Parietal lobe (tissue), 1 donor: ENCODE results near the gene SELENOM. TPM values are rescaled to one million over a fixed set of nuclear protein-coding genes. Genes with fewer than 3 reads are reported as not detected.

Experiments
- total RNA-seq: library from RNA; depleted of rRNA; stranded (reverse); fragments of >200 nt; gene quantifications from one replicate; pipeline ENCODE4 v1.2.3, GENCODE V29; 2014

The SELENOM gene, protein sequence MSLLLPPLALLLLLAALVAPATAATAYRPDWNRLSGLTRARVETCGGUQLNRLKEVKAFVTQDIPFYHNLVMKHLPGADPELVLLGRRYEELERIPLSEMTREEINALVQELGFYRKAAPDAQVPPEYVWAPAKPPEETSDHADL
- total RNA-seq: 10.6 TPM

GRCh38 chr22:31107178-31107893 lies at the start of gene SELENOM:
TSS of gene SELENOM (minus strand) at chr22:31107568. CDS start at chr22:31107505, 63 bp downstream.

DNA sequence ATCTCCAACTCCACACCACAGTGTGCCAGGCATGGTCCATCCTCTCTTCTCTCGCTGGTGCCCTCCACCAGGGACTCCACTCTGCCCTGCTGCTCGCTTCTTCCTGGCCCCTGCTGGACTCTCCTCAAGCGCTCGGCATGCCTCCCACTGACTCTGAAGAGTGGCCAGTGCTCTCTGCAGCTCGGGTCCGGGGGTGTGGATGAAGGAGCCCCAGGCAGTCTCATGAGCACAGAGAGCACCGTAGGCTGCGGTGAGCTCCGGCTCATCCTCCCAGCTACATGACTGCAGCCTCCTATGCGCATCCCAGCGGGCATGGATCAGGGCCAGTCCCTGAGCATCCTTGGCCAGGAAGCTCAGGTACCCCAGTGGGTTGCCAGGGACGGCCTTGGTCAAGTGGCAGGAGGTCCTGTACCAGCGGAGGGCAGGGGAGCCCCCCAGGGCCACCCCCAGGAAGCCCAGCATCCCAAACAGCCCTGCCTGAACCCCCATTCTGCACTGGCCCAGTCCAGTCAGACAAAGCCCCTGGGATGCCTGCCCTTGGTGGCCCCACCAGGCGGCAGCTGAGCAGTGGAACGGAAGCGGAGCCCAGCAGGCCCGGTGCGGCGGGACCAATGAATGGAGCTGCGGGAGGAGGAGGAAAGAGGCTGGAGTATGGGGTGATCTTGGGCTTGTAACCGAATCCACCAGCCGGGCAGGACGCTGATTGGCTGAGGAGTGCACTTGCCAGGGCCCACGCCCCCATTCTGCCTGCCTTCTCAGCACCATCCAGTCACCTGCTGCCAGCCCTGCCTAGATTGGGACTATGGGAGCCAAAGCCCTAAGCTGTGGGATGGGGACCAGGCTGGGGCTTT lies 32.7 kb upstream of the SELENOM start, which contains the start of gene PLA2G3:
TSS of gene PLA2G3 (minus strand) at position 643 of the 851 bp plus-strand sequence. CDS start at position 489, 154 bp downstream.

DNA sequence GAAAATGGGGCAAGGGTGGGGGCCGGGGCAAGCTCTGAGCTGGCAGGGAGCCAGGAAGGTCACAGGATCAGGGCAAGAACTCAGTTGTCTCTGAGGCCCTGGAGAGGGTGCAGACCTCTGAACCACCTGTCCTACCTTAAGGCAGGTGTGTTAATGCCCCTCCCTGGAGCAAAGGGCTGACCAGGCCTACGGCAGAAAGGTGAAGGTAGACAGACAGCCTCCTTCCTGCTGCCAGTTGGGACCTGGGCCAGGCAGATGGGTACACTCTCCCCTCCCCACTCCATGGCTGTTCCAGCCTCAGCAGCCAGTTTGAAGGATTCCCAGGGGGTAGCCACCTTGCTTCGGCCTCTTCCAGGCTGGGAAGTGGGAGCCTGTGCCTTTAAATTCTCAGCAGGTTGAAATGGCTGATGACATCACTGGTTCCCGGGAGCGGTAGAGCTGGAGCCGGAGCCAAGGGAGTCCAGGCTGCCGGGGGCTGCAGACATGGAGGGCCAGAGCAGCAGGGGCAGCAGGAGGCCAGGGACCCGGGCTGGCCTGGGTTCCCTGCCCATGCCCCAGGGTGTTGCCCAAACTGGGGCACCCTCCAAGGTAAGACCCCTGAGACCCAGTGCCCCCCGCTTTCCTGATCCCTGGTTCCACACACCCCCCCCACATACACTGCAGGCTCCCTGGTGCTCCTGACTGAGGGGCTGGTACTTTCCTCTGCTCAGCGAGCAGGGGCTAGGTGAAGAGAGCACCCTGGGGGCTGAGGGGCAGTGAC lies 15.3 kb upstream of the SELENOM start, which contains the start of gene INPP5J:
TSS of gene INPP5J (plus strand) at position 435 of the 760 bp plus-strand sequence. CDS start at position 484, 49 bp downstream.

GRCh38 chr22:31080848-31081649 lies 26.3 kb downstream of the SELENOM start, which contains the start of gene SMTN:
TSS of gene SMTN (plus strand) at chr22:31081318. CDS start at chr22:31083259, 1,941 bp downstream.

Other genes with a start within 250 kb of the SELENOM start
- gene MORC2, start 138.8 kb downstream of the SELENOM start, total RNA-seq: 35.4 TPM
- gene TUG1, start 138.3 kb downstream of the SELENOM start, total RNA-seq: 129 TPM
- 14.1 TPM for gene SMTN, start 26.2 kb downstream of the SELENOM start, total RNA-seq
- 3.1 TPM for gene INPP5J, start 15.4 kb upstream of the SELENOM start, total RNA-seq
- gene PLA2G3, start 32.9 kb upstream of the SELENOM start, total RNA-seq: not detected
- 31.6 TPM for gene RNF185, start 52.6 kb upstream of the SELENOM start, total RNA-seq
- 29.1 TPM for gene LIMK2, start 104.7 kb upstream of the SELENOM start, total RNA-seq
- 21.6 TPM for gene PIK3IP1, start 184.9 kb upstream of the SELENOM start, total RNA-seq
- 50.1 TPM for gene PATZ1, start 238.8 kb upstream of the SELENOM start, total RNA-seq